IMR-90 (cell line): ENCODE measurements around the gene SYVN1. TPM values are rescaled to one million over a fixed set of nuclear protein-coding genes. Genes with fewer than 3 reads are reported as not detected.
A peak's percentile ranks its signal among the peaks of the same experiment; 100 is the strongest.

Experiments
- ATAC-seq: fragments of 200-7000 bp; cut with Tn5 transposase; 2 replicates; pipeline ENCODE4 v1.9.1; 2020; ENCODE audit warnings: low read depth, mild to moderate bottlenecking, moderate library complexity
- BruUV-seq: library from RNA; stranded (reverse); fragments of 400-500 nt; replicated peaks from 2 replicates; lab custom pipeline; 2021; lab: Mats Ljungman, UMichigan
- CTCF ChIA-PET: fragments of 300-600 bp; formaldehyde crosslinking; extraction: SDS; loops from one replicate; lab custom pipeline; 2021; ENCODE audit warnings: antibody characterized with exemption; lab: Yijun Ruan, JAX
- POLR2A ChIA-PET: fragments of 300-600 bp; sonication (Branson Sonifier 250); formaldehyde crosslinking; loops from one replicate; lab custom pipeline; 2022; ENCODE audit warnings: antibody characterized with exemption; ENCODE audit not compliant: unreplicated experiment; lab: Charles Lee
- DNase-seq: peaks from one replicate; pipeline ENCODE4 v3.0.0; 2013
- H2AFZ ChIP-seq: replicated peaks from 2 replicates; pipeline ENCODE3; 2013; ENCODE audit warnings: low read length, mild to moderate bottlenecking; ENCODE audit not compliant: poor library complexity
- H2AK5ac ChIP-seq: 2 replicates; pipeline ENCODE4 v1.6.1; 2013; ENCODE audit warnings: low read depth, low read length, inconsistent platforms
- H2AK9ac ChIP-seq: replicated peaks from 2 replicates; pipeline ENCODE3; 2013; ENCODE audit warnings: mild to moderate bottlenecking, low read depth, low read length, moderate library complexity; ENCODE audit not compliant: poor library complexity
- H2BK120ac ChIP-seq: 2 replicates; pipeline ENCODE4 v1.6.1; 2013; ENCODE audit warnings: low read depth, low read length, inconsistent platforms
- H2BK15ac ChIP-seq: 3 replicates; pipeline ENCODE4 v1.6.1; 2013; ENCODE audit warnings: low read depth, low read length, inconsistent platforms
- H2BK20ac ChIP-seq: 2 replicates; pipeline ENCODE4 v1.6.1; 2013; ENCODE audit warnings: low read depth, mild to moderate bottlenecking, inconsistent platforms, low read length, moderate library complexity
- H2BK5ac ChIP-seq: 2 replicates; pipeline ENCODE4 v1.6.1; 2013; ENCODE audit warnings: mild to moderate bottlenecking, low read depth, low read length, inconsistent platforms; ENCODE audit not compliant: poor library complexity, severe bottlenecking
- H3K14ac ChIP-seq: replicated peaks from 2 replicates; pipeline ENCODE4 v1.6.1; 2013; ENCODE audit warnings: low read depth, low read length, inconsistent platforms
- H3K18ac ChIP-seq: 2 replicates; pipeline ENCODE4 v1.6.1; 2013; ENCODE audit warnings: low read depth, low read length, control low read depth
- H3K23ac ChIP-seq: 2 replicates; pipeline ENCODE4 v1.6.1; 2013; ENCODE audit warnings: low read depth, low read length, inconsistent platforms
- H3K27ac ChIP-seq: 2 replicates; pipeline ENCODE4 v1.5.1; 2013; ENCODE audit warnings: mild to moderate bottlenecking, control low read depth, low read length; ENCODE audit not compliant: insufficient read depth
- H3K27me3 ChIP-seq: 2 replicates; pipeline ENCODE4 v1.6.1; 2013; ENCODE audit warnings: low read length; ENCODE audit not compliant: control insufficient read depth, insufficient read depth
- H3K36me3 ChIP-seq: 2 replicates; pipeline ENCODE4 v1.6.1; 2013; ENCODE audit warnings: low read length, mixed read lengths; ENCODE audit not compliant: control insufficient read depth, insufficient read depth
- H3K4ac ChIP-seq: 2 replicates; pipeline ENCODE4 v1.6.1; 2013; ENCODE audit warnings: low read depth, low read length, inconsistent platforms
- H3K4me1 ChIP-seq: 2 replicates; pipeline ENCODE4 v1.6.1; 2013; ENCODE audit warnings: low read length, mixed read lengths; ENCODE audit not compliant: control insufficient read depth, insufficient read depth
- H3K4me2 ChIP-seq: 2 replicates; pipeline ENCODE4 v1.6.1; 2013; ENCODE audit warnings: low read depth, mild to moderate bottlenecking, control low read depth, low read length, moderate library complexity
- H3K4me3 ChIP-seq: 2 replicates; pipeline ENCODE4 v1.5.1; 2013; ENCODE audit warnings: low read depth, mild to moderate bottlenecking, control low read depth, low read length, moderate library complexity; ENCODE audit not compliant: insufficient read depth
- H3K56ac ChIP-seq: 2 replicates; pipeline ENCODE4 v1.6.1; 2013; ENCODE audit warnings: low read length, inconsistent platforms; ENCODE audit not compliant: insufficient read depth; ENCODE audit errors: extremely low read depth
- H3K79me1 ChIP-seq, 2 experiments: 2 replicates each; pipeline ENCODE4 v1.6.1; 2013; ENCODE audit warnings: low read length in 2 of 2, inconsistent platforms in 1 of 2, low read depth in 1 of 2
- H3K9ac ChIP-seq: 2 replicates; pipeline ENCODE4 v1.6.1; 2013; ENCODE audit warnings: low read depth, low read length, control low read depth
- H3K9me1 ChIP-seq: 2 replicates; pipeline ENCODE4 v1.6.1; 2013; ENCODE audit warnings: low read length, inconsistent platforms; ENCODE audit not compliant: insufficient read depth
- H3K9me3 ChIP-seq: 2 replicates; pipeline ENCODE4 v1.6.1; 2013; ENCODE audit warnings: low read length; ENCODE audit not compliant: control insufficient read depth, insufficient read depth
- H4K20me1 ChIP-seq: 2 replicates; pipeline ENCODE4 v1.6.1; 2013; ENCODE audit warnings: low read length, inconsistent platforms; ENCODE audit not compliant: insufficient read depth
- H4K5ac ChIP-seq: 2 replicates; pipeline ENCODE4 v1.6.1; 2013; ENCODE audit warnings: mild to moderate bottlenecking, low read depth, low read length, control low read depth
- H4K8ac ChIP-seq, 2 experiments: 2 replicates each; pipeline ENCODE4 v1.6.1; 2013; ENCODE audit warnings: low read depth in 2 of 2, low read length in 2 of 2, control low read depth in 1 of 2, inconsistent platforms in 1 of 2
- H4K91ac ChIP-seq: 2 replicates; pipeline ENCODE4 v1.6.1; 2013; ENCODE audit warnings: low read depth, low read length, inconsistent platforms; ENCODE audit not compliant: insufficient read depth
- BHLHE40 ChIP-seq: fragments of 150-350 bp; IDR thresholded peaks from 2 replicates; pipeline ENCODE4 v1.6.1; 2016; ENCODE audit warnings: mild to moderate bottlenecking, low read depth, low read length
- CEBPB ChIP-seq: IDR thresholded peaks from 2 replicates; pipeline ENCODE4 v1.6.1; 2012; ENCODE audit warnings: low read depth, low read length, improper control_type of control experiment
- CHD1 ChIP-seq: IDR thresholded peaks from 2 replicates; pipeline ENCODE4 v1.6.1; 2012; ENCODE audit warnings: low read depth, low read length, improper control_type of control experiment
- FOS ChIP-seq: fragments of 150-350 bp; IDR thresholded peaks from 2 replicates; pipeline ENCODE4 v1.6.1; 2016; ENCODE audit warnings: low read depth, low read length
- MAFK ChIP-seq: IDR thresholded peaks from 2 replicates; pipeline ENCODE4 v1.6.1; 2012; ENCODE audit warnings: low read depth, low read length, improper control_type of control experiment
- MAZ ChIP-seq: IDR thresholded peaks from 2 replicates; pipeline ENCODE4 v1.6.1; 2012; ENCODE audit warnings: low read depth, mild to moderate bottlenecking, low read length, improper control_type of control experiment, moderate library complexity, borderline replicate concordance
- MXI1 ChIP-seq: IDR thresholded peaks from 2 replicates; pipeline ENCODE4 v1.6.1; 2012; ENCODE audit warnings: low read depth, mild to moderate bottlenecking, low read length, moderate library complexity, borderline replicate concordance
- NFE2L2 ChIP-seq: fragments of 150-350 bp; IDR thresholded peaks from 2 replicates; pipeline ENCODE4 v1.6.1; 2016; ENCODE audit warnings: low read depth, mild to moderate bottlenecking, low read length
- POLR2A ChIP-seq: IDR thresholded peaks from 2 replicates; pipeline ENCODE4 v1.6.1; 2012; ENCODE audit warnings: mild to moderate bottlenecking, low read depth, low read length
- RAD21 ChIP-seq: IDR thresholded peaks from 2 replicates; pipeline ENCODE4 v1.6.1; 2012; ENCODE audit warnings: low read length, improper control_type of control experiment
- RCOR1 ChIP-seq: IDR thresholded peaks from 2 replicates; pipeline ENCODE4 v1.6.1; 2012; ENCODE audit warnings: mild to moderate bottlenecking, low read length, improper control_type of control experiment; ENCODE audit not compliant: insufficient replicate concordance
- RFX5 ChIP-seq: IDR thresholded peaks from 2 replicates; pipeline ENCODE4 v1.8.0; 2012; ENCODE audit warnings: low read depth, mild to moderate bottlenecking, low read length, moderate library complexity
- SMC3 ChIP-seq: fragments of 150-350 bp; IDR thresholded peaks from 2 replicates; pipeline ENCODE4 v1.6.1; 2016; ENCODE audit warnings: low read depth, mild to moderate bottlenecking, antibody characterized with exemption, low read length, moderate library complexity
- WGBS, 2 experiments: methylation state at CpG; one replicate each; pipeline versions ENCODE4 v1.1.5 to v1.1.7; 2013; ENCODE audit warnings: missing lambda C conversion rate in 2 of 2; ENCODE audit not compliant: insufficient read length in 1 of 2; ENCODE audit errors: extremely low coverage in 2 of 2; 5-methylcytosine and 5-hydroxymethylcytosine counted together
- dilution Hi-C: fragments of 300-500 bp; cut with HindIII; formaldehyde crosslinking; loops from one replicate; pipeline ENCODE4 v1.14.3; 2018; ENCODE audit warnings: low sequenced_read_pairs; ENCODE audit not compliant: unreplicated experiment
- in situ Hi-C: fragments of 300-500 bp; cut with MboI; formaldehyde crosslinking; loops from 3 replicates; pipeline ENCODE4 v1.14.3; 2019; ENCODE audit warnings: low sequenced_read_pairs, inconsistent platforms, mixed read lengths
- intact Hi-C: fragments of 100-400 bp; cut with micrococcal nuclease; formaldehyde crosslinking; loops from 2 replicates; pipeline ENCODE4 v1.10.0; 2022
- polyA plus RNA-seq, 3 experiments: library from polyadenylated mRNA; depleted of rRNA; stranded (reverse); fragments of >200 nt; gene quantifications; 2 replicates each; pipeline ENCODE4 v1.2.3, GENCODE V29; 2012; ENCODE audit warnings: low replicate concordance in 1 of 3
- total RNA-seq: library from RNA; depleted of rRNA; stranded (reverse); fragments of >200 nt; gene quantifications from 2 replicates; pipeline ENCODE4 v1.2.3, GENCODE V29; 2012
- TF ChIP-seq, protein P1 (sequence below): fragments of 150-350 bp; IDR thresholded peaks from 2 replicates; pipeline ENCODE4 v1.6.1; 2016; ENCODE audit warnings: low read depth, mild to moderate bottlenecking, low read length, moderate library complexity, borderline replicate concordance
- TF ChIP-seq, protein P2 (sequence below): conservative IDR thresholded peaks from 2 replicates; pipeline ENCODE4 v1.5.1; 2012; ENCODE audit warnings: mild to moderate bottlenecking, low read depth, low read length, improper control_type of control experiment

The SYVN1 gene
- total and polyA plus RNA-seq, 2 of the 4 experiments (the other 2 are of a cell fraction), result 9.5 to 52.9 TPM

DNA sequence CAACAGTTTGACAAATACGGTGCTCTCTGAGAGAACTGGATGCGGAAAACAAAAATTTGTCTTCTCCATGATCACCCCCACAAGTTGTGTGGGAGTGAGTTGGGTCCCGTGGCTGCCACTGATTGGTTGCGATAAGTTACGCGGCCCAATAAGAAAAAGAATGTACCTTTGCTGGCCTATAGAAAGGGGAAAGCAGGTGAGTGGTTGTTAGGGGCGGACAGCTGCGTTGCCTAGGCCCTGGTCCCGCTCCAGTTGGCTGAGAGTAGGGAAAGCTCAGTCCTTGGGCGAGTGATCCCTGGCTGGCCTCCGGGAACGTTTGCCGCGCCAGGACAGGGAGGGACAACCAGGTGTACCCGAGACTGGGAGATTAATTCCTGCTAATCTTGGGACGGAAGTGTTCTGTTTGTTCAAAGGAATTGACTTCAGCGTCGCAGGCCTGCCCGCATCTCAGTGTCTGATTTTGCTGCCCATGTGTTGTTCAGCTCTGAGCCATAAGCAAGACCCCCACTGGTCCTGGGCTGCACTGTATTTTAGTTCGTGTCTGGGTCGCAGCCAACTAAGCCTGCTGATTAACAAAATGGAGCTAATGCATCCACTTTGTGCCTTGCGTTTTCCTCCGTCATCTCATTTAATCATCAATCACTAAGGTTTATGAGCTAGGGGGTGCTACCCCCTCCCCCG is 773 bp upstream of the SYVN1 start:
- peak overlapping the region; percentile 83 for H3K4me2 ChIP-seq
- H3K79me1 ChIP-seq, result peaks cover 18 to 43% of the 10 kb centered on the region in 2 experiments
- whole genome bisulfite sequencing, 2 experiments, result 1% methylated on average over 11 of the region's 24 CpGs; no CpG with 5 or more reads in 1 of the 2 experiments
- peak overlapping the region; percentile 99 for H3K27ac ChIP-seq
- H4K5ac ChIP-seq, result peak overlapping the region; percentile 56
- peaks cover 6% of the 10 kb centered on the region; the same call in 1 of the 2 replicates for H3K4me1 ChIP-seq
- peaks cover 27% of the 10 kb centered on the region for H3K36me3 ChIP-seq
- peak overlapping the region; percentile 99 for H3K9ac ChIP-seq
- no peaks in the 10 kb centered on the region for H3K27me3 ChIP-seq
- peak overlapping the region; percentile 100 for H3K4ac ChIP-seq
- H3K9me3 ChIP-seq, result no peaks in the 10 kb centered on the region
- peak overlapping the region; percentile 5 for H3K18ac ChIP-seq
- ChIA-PET CTCF (interaction anchor here (0.6 kb wide), 2 partner anchors 12 to 290 kb away, joined by 4 to 5 read pairs; no protein-coding TSS in a partner anchor), POLR2A (no interaction called here)
- H2BK5ac ChIP-seq, result peak overlapping the region; percentile 98
- ATAC-seq, result peak; percentile 89
- H4K91ac ChIP-seq, result peak overlapping the region; percentile 100
- H2AK5ac ChIP-seq, result peak overlapping the region; percentile 99
- in situ Hi-C loops (no loop called here), intact Hi-C loops (no loop called here), dilution Hi-C loops (no loop called here)
- peak; percentile 97 for DNase-seq
- H2AK9ac ChIP-seq, result peak overlapping the region; percentile 98
- H2AFZ ChIP-seq, result peak overlapping the region; percentile 99
- H2BK15ac ChIP-seq, result peak overlapping the region; percentile 100; the same call in 2 of the 3 replicates
- H4K20me1 ChIP-seq, result peaks cover 28% of the 10 kb centered on the region
- H2BK120ac ChIP-seq, result peak overlapping the region; percentile 98
- peak overlapping the region; percentile 100 for H3K14ac ChIP-seq
- H4K8ac ChIP-seq, result peak overlapping the region; percentile 98 to 99
- BruUV-seq, result no TSS peak
- H2BK20ac ChIP-seq, result peak overlapping the region; percentile 53; the same call in 1 of the 2 replicates
- peak overlapping the region; percentile 95; the same call in 1 of the 2 replicates for H3K23ac ChIP-seq
- H3K9me1 ChIP-seq, result peaks cover 21% of the 10 kb centered on the region
- H3K4me3 ChIP-seq, result peak overlapping the region; percentile 63
- H3K56ac ChIP-seq, result peak overlapping the region; percentile 96
- no peak; the same call in 1 of the 2 replicates for TF ChIP-seq BHLHE40
- 0 out of 2 replicates have a peak, but pooled peaks have one; percentile 89 for TF ChIP-seq CHD1
- TF ChIP-seq FOS, result no peak
- no peak for TF ChIP-seq RFX5
- no peak for TF ChIP-seq CEBPB
- TF ChIP-seq POLR2A, result no peak
- no peak for TF ChIP-seq RAD21
- TF ChIP-seq MAZ, result peak; percentile 46; the same call in 1 of the 2 replicates
- no peak for TF ChIP-seq MXI1
- TF ChIP-seq MAFK, result no peak
- TF ChIP-seq NFE2L2, result no peak
- no peak for TF ChIP-seq RCOR1
- TF ChIP-seq SMC3, result no peak
- TF ChIP-seq, protein P1, sequence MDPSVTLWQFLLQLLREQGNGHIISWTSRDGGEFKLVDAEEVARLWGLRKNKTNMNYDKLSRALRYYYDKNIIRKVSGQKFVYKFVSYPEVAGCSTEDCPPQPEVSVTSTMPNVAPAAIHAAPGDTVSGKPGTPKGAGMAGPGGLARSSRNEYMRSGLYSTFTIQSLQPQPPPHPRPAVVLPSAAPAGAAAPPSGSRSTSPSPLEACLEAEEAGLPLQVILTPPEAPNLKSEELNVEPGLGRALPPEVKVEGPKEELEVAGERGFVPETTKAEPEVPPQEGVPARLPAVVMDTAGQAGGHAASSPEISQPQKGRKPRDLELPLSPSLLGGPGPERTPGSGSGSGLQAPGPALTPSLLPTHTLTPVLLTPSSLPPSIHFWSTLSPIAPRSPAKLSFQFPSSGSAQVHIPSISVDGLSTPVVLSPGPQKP, result no peak
- TF ChIP-seq, protein P2, sequence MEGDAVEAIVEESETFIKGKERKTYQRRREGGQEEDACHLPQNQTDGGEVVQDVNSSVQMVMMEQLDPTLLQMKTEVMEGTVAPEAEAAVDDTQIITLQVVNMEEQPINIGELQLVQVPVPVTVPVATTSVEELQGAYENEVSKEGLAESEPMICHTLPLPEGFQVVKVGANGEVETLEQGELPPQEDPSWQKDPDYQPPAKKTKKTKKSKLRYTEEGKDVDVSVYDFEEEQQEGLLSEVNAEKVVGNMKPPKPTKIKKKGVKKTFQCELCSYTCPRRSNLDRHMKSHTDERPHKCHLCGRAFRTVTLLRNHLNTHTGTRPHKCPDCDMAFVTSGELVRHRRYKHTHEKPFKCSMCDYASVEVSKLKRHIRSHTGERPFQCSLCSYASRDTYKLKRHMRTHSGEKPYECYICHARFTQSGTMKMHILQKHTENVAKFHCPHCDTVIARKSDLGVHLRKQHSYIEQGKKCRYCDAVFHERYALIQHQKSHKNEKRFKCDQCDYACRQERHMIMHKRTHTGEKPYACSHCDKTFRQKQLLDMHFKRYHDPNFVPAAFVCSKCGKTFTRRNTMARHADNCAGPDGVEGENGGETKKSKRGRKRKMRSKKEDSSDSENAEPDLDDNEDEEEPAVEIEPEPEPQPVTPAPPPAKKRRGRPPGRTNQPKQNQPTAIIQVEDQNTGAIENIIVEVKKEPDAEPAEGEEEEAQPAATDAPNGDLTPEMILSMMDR, result no peak
